Esophagus muscularis mucosa (tissue), 4 donors: ENCODE data around the gene LRIT2. TPM values are rescaled to one million over a fixed set of nuclear protein-coding genes. Genes with fewer than 3 reads are reported as not detected.
"Not testable (repeated sequence)": the region's sequence is repeated elsewhere in the genome, so short reads cannot be mapped to it uniquely, and the experiment has no call there.

Experiments used
- DNase-seq: peaks from one replicate; pipeline ENCODE4 v3.0.0-alpha.2; 2017; ENCODE audit errors: extremely low spot score
- H3K27ac ChIP-seq, 4 donors: fragments of 200-600 bp; sonication (generic); replicated peaks in 1 of 4; 1 replicate in 3 of 4; 2 replicates in 1 of 4; pipeline ENCODE4 v1.5.1; 2016 to 2019; ENCODE audit warnings: mild to moderate bottlenecking in 1 of 4
- H3K27me3 ChIP-seq, 4 donors: fragments of 200-600 bp; sonication (generic); one replicate each; pipeline versions ENCODE4 v1.5.1 to v1.6.0; 2016 to 2019
- H3K36me3 ChIP-seq, 4 donors: fragments of 200-600 bp; sonication (generic); one replicate each; pipeline ENCODE4 v1.5.1; 2016 to 2019
- H3K4me1 ChIP-seq, 4 donors: fragments of 200-600 bp; sonication (generic); one replicate each; pipeline ENCODE4 v1.5.1; 2016 to 2019
- H3K4me3 ChIP-seq, 4 donors: fragments of 200-600 bp; sonication (generic); 1 replicate in 2 of 4; 2 replicates in 2 of 4; pipeline ENCODE4 v1.5.1; 2016 to 2019; ENCODE audit warnings: mild to moderate bottlenecking in 4 of 4, moderate library complexity in 1 of 4
- H3K9me3 ChIP-seq, 4 donors: fragments of 200-600 bp; sonication (generic); 1 replicate in 3 of 4; 2 replicates in 1 of 4; pipeline ENCODE4 v1.5.1; 2016 to 2019
- CTCF ChIP-seq, 3 experiments: fragments of 200-600 bp in 2 of 3; fragments of 450-650 bp in 1 of 3; sonication (generic) in 2 of 3; IDR thresholded peaks; one replicate each; pipeline ENCODE4 v1.5.1; 2017 to 2019; ENCODE audit warnings: antibody characterized with exemption in 3 of 3, mild to moderate bottlenecking in 2 of 3, moderate library complexity in 1 of 3
- EP300 ChIP-seq: sonication (generic); formaldehyde crosslinking; IDR thresholded peaks from one replicate; pipeline ENCODE4 v1.6.1; 2017; ENCODE audit warnings: antibody characterized with exemption
- POLR2A ChIP-seq: fragments of 450-650 bp; IDR thresholded peaks from one replicate; pipeline ENCODE4 v1.6.1; 2017; ENCODE audit warnings: antibody characterized with exemption, moderate library complexity, mild to moderate bottlenecking, low read depth
- POLR2AphosphoS5 ChIP-seq, 2 donors: sonication (generic); formaldehyde crosslinking; IDR thresholded peaks; one replicate each; pipeline ENCODE4 v1.6.1; 2017; ENCODE audit warnings: antibody characterized with exemption in 2 of 2
- WGBS: methylation state at CpG from one replicate; pipeline ENCODE4 v1.1.5; 2018; 5-methylcytosine and 5-hydroxymethylcytosine counted together
- intact Hi-C: fragments of 100-400 bp; cut with DNase I; formaldehyde crosslinking; loops from one replicate; pipeline ENCODE4 v1.15.1; 2023
- total RNA-seq, 4 donors: library from RNA; depleted of rRNA; stranded (reverse); fragments of >200 nt; gene quantifications; one replicate each; pipeline versions ENCODE4 v1.1.0 to v1.2.1, GENCODE V29; 2016

LRIT2 gene
- total RNA-seq, 4 donors from 2014 or later = 0.19 TPM; not detected in 3

GRCh38 chr10:84181631-84182030, 43.7 kb downstream of the LRIT2 start:
- H3K27me3 ChIP-seq = peaks cover 0 to 21% (median 0%) of the 10 kb centered on the region in 4 donors
- TF ChIP-seq POLR2A (no peak), CTCF (IDR thresholded peaks at IDR 0.05) (no peak), EP300 (no peak), POLR2AphosphoS5 (IDR thresholded peaks at IDR 0.05) (no peak)
- 90% methylated on average over 5 of the region's 5 CpGs for WGBS
- H3K4me1 ChIP-seq = no peaks in the 10 kb centered on the region
- no peaks in the 10 kb centered on the region for H3K36me3 ChIP-seq
- intact Hi-C loops = no loop called here
- no peaks in the 10 kb centered on the region for H3K9me3 ChIP-seq
- DNase-seq = no peak
- H3K4me3 ChIP-seq = no peak overlapping the region
- H3K27ac ChIP-seq = no peak overlapping the region

- H3K27me3 ChIP-seq = peaks cover 0 to 11% (median 0%) of the 10 kb centered on the region in 4 donors
- H3K27ac ChIP-seq, H3K9me3 ChIP-seq, intact Hi-C loops, H3K36me3 ChIP-seq, DNase-seq, H3K4me1 ChIP-seq, H3K4me3 ChIP-seq: not testable (repeated sequence)
- WGBS = 91% methylated on average over 12 of the region's 22 CpGs
Observed at GRCh38 chr10:84180386-84180785, 45.0 kb downstream of the LRIT2 start.

- intact Hi-C loops = no loop called here
- TF ChIP-seq POLR2AphosphoS5 (IDR thresholded peaks at IDR 0.05) = no peak
- TF ChIP-seq POLR2A = no peak
- no peak for TF ChIP-seq CTCF (IDR thresholded peaks at IDR 0.05)
- no peak for TF ChIP-seq EP300
- Histone ChIP-seq H3K27ac (no peak overlapping the region), H3K27me3 (no peaks in the 10 kb centered on the region), H3K9me3 (no peaks in the 10 kb centered on the region), H3K4me3 (no peak overlapping the region), H3K4me1 (no peaks in the 10 kb centered on the region), H3K36me3 (no peaks in the 10 kb centered on the region)
- DNase-seq = no peak
- 74% methylated on average over 10 of the region's 12 CpGs for WGBS
Observed at GRCh38 chr10:84179059-84179710, 46.2 kb downstream of the LRIT2 start.

- DNase-seq = no peak
- no peak overlapping the region for H3K4me3 ChIP-seq
- no peak overlapping the region for H3K27ac ChIP-seq
- intact Hi-C loops = no loop called here
- H3K27me3 ChIP-seq = no peaks in the 10 kb centered on the region
- H3K4me1 ChIP-seq = no peaks in the 10 kb centered on the region
- 89% methylated on average over 3 of the region's 3 CpGs for WGBS
- no peaks in the 10 kb centered on the region for H3K36me3 ChIP-seq
- TF ChIP-seq POLR2A (no peak), POLR2AphosphoS5 (IDR thresholded peaks at IDR 0.05) (no peak), EP300 (no peak), CTCF (IDR thresholded peaks at IDR 0.05) (no peak)
- H3K9me3 ChIP-seq = no peaks in the 10 kb centered on the region
Observed at GRCh38 chr10:84178160-84178609, 47.2 kb downstream of the LRIT2 start.

- intact Hi-C loops = no loop called here
- no peak overlapping the region for H3K4me3 ChIP-seq
- H3K36me3 ChIP-seq = no peaks in the 10 kb centered on the region
- H3K27ac ChIP-seq = no peak overlapping the region
- 77% methylated on average over 7 of the region's 8 CpGs for whole genome bisulfite sequencing
- no peaks in the 10 kb centered on the region for H3K9me3 ChIP-seq
- no peaks in the 10 kb centered on the region for H3K4me1 ChIP-seq
- TF ChIP-seq POLR2AphosphoS5 (IDR thresholded peaks at IDR 0.05) (no peak), POLR2A (no peak), EP300 (no peak), CTCF (IDR thresholded peaks at IDR 0.05) (no peak)
- H3K27me3 ChIP-seq = no peaks in the 10 kb centered on the region
- DNase-seq = no peak
Observed at GRCh38 chr10:84177541-84178141, 47.7 kb downstream of the LRIT2 start.
